Astrocyte (in vitro differentiated cells and primary cell): Measurements from ENCODE around the gene FAM167B. TPM values are rescaled to one million over a fixed set of nuclear protein-coding genes. Genes with fewer than 3 reads are reported as not detected.
A peak's percentile ranks its signal among the peaks of the same experiment; 100 is the strongest.

Experiments
- DNase-seq: peaks from one replicate; pipeline ENCODE4 v3.0.0-alpha.2; 2010; ENCODE audit warnings: low read depth
- FAIRE-seq: peaks from 2 replicates; lab custom pipeline; 2011; peaks lifted over from hg19 to GRCh38; lab: Jason Lieb, UNC
- H2AFZ ChIP-seq: 2 replicates; pipeline ENCODE4 v1.6.0; 2012; ENCODE audit warnings: low read depth, low read length, inconsistent platforms
- H3K27ac ChIP-seq: 2 replicates; pipeline ENCODE4 v1.5.1; 2011; ENCODE audit warnings: low read depth, low read length, inconsistent platforms
- H3K27me3 ChIP-seq: 2 replicates; pipeline ENCODE4 v1.6.0; 2011; ENCODE audit warnings: low read length, inconsistent platforms; ENCODE audit not compliant: insufficient read depth
- H3K36me3 ChIP-seq: 2 replicates; pipeline ENCODE4 v1.5.1; 2011; ENCODE audit warnings: low read length, inconsistent platforms; ENCODE audit not compliant: insufficient read depth
- H3K4me1 ChIP-seq: 2 replicates; pipeline ENCODE4 v1.5.1; 2011; ENCODE audit warnings: low read length, inconsistent platforms; ENCODE audit not compliant: insufficient read depth
- H3K4me2 ChIP-seq: 2 replicates; pipeline ENCODE4 v1.6.0; 2012; ENCODE audit warnings: low read length, inconsistent platforms
- H3K4me3 ChIP-seq: 2 replicates; pipeline ENCODE4 v1.5.1; 2011; ENCODE audit warnings: low read depth, mild to moderate bottlenecking, low read length, inconsistent platforms; ENCODE audit not compliant: insufficient read depth
- H3K79me2 ChIP-seq: 2 replicates; pipeline ENCODE4 v1.6.0; 2012; ENCODE audit warnings: mild to moderate bottlenecking, low read length, inconsistent platforms; ENCODE audit not compliant: insufficient read depth
- H3K9ac ChIP-seq: 2 replicates; pipeline ENCODE4 v1.6.0; 2012; ENCODE audit warnings: mild to moderate bottlenecking, low read length, inconsistent platforms
- H3K9me3 ChIP-seq: 2 replicates; pipeline ENCODE4 v1.5.1; 2012; ENCODE audit warnings: low read depth, mild to moderate bottlenecking, low read length, inconsistent platforms; ENCODE audit not compliant: insufficient read depth
- H4K20me1 ChIP-seq: 2 replicates; pipeline ENCODE4 v1.6.0; 2012; ENCODE audit warnings: low read length, inconsistent platforms; ENCODE audit not compliant: insufficient read depth
- H3K27ac Mint-ChIP-seq: one replicate; pipeline ENCODE4 v1.8.0; 2021; ENCODE audit warnings: mild to moderate bottlenecking, mixed read lengths; ENCODE audit not compliant: unreplicated experiment
- H3K27me3 Mint-ChIP-seq: one replicate; pipeline ENCODE4 v1.8.0; 2021; ENCODE audit warnings: low read depth, mixed read lengths; ENCODE audit not compliant: unreplicated experiment
- H3K36me3 Mint-ChIP-seq: one replicate; pipeline ENCODE4 v1.8.0; 2021; ENCODE audit warnings: low read depth, mixed read lengths; ENCODE audit not compliant: unreplicated experiment
- H3K4me1 Mint-ChIP-seq: one replicate; pipeline ENCODE4 v1.8.0; 2021; ENCODE audit warnings: low read depth, mixed read lengths; ENCODE audit not compliant: unreplicated experiment
- H3K4me3 Mint-ChIP-seq: one replicate; pipeline ENCODE4 v1.8.0; 2021; ENCODE audit warnings: mild to moderate bottlenecking, moderate library complexity, mixed read lengths; ENCODE audit not compliant: unreplicated experiment
- H3K9me3 Mint-ChIP-seq: one replicate; pipeline ENCODE4 v1.8.0; 2021; ENCODE audit warnings: mild to moderate bottlenecking, mixed read lengths; ENCODE audit not compliant: unreplicated experiment
- EZH2 ChIP-seq: IDR thresholded peaks from 2 replicates; pipeline ENCODE4 v1.6.1; 2012; ENCODE audit warnings: mild to moderate bottlenecking, low read length, inconsistent platforms; ENCODE audit not compliant: insufficient read depth
- total RNA-seq: library from RNA; stranded (reverse); gene quantifications from 2 replicates; pipeline ENCODE4 v1.2.1, GENCODE V29; 2021
- TF ChIP-seq, protein P1 (sequence below): IDR thresholded peaks from 2 replicates; pipeline ENCODE4 v1.5.1; 2011; ENCODE audit warnings: low read depth, mild to moderate bottlenecking, inconsistent platforms, low read length, moderate library complexity; ENCODE audit not compliant: insufficient read depth

Gene FAM167B
- total RNA-seq, 1 donor from 2014 or later = 0.64 TPM

DNA sequence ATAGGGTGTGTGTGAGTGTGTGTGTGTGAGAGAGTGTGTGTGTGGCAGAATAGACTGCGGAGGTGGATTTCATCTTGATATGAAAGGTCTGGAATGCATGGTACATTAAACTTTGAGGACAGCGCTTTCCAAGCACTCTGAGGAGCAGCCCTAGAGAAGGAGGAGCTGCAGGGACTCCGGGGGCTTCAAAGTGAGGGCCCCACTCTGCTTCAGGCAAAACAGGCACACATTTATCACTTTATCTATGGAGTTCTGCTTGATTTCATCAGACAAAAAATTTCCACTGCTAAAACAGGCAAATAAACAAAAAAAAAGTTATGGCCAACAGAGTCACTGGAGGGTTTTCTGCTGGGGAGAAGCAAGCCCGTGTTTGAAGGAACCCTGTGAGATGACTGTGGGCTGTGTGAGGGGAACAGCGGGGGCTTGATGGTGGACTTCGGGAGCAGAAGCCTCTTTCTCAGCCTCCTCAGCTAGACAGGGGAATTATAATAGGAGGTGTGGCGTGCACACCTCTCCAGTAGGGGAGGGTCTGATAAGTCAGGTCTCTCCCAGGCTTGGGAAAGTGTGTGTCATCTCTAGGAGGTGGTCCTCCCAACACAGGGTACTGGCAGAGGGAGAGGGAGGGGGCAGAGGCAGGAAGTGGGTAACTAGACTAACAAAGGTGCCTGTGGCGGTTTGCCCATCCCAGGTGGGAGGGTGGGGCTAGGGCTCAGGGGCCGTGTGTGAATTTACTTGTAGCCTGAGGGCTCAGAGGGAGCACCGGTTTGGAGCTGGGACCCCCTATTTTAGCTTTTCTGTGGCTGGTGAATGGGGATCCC lies 26.6 kb downstream of the FAM167B start:
- no peak overlapping the region for H3K4me3 ChIP-seq
- no peak for TF ChIP-seq EZH2
- TF ChIP-seq, protein P1, sequence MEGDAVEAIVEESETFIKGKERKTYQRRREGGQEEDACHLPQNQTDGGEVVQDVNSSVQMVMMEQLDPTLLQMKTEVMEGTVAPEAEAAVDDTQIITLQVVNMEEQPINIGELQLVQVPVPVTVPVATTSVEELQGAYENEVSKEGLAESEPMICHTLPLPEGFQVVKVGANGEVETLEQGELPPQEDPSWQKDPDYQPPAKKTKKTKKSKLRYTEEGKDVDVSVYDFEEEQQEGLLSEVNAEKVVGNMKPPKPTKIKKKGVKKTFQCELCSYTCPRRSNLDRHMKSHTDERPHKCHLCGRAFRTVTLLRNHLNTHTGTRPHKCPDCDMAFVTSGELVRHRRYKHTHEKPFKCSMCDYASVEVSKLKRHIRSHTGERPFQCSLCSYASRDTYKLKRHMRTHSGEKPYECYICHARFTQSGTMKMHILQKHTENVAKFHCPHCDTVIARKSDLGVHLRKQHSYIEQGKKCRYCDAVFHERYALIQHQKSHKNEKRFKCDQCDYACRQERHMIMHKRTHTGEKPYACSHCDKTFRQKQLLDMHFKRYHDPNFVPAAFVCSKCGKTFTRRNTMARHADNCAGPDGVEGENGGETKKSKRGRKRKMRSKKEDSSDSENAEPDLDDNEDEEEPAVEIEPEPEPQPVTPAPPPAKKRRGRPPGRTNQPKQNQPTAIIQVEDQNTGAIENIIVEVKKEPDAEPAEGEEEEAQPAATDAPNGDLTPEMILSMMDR = no peak

DNA sequence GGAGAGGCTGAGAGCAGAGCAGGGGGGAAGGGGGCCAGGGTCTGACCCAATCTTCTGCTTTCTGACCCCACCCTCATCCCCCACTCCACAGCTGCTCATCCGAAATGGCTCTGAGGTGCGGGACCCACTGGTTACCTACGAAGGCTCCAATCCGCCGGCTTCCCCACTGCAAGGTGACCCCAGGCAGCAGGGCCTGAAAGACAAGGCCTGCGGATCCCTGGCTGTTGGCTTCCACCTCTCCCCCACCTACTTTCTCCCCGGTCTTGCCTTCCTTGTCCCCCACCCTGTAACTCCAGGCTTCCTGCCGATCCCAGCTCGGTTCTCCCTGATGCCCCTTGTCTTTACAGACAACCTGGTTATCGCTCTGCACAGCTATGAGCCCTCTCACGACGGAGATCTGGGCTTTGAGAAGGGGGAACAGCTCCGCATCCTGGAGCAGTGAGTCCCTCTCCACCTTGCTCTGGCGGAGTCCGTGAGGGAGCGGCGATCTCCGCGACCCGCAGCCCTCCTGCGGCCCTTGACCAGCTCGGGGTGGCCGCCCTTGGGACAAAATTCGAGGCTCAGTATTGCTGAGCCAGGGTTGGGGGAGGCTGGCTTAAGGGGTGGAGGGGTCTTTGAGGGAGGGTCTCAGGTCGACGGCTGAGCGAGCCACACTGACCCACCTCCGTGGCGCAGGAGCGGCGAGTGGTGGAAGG lies 27.8 kb downstream of the FAM167B start:
- Histone ChIP-seq H3K4me1 (no peaks in the 10 kb centered on the region), H2AFZ (peak overlapping the region; percentile 83)
- H3K36me3 Mint-ChIP-seq = peaks cover 2% of the 10 kb centered on the region

More for the DNA sequence above, 26.6 kb downstream of the FAM167B start:
- no peak overlapping the region for H3K9ac ChIP-seq
- Mint-ChIP-seq H3K4me3 (no peak overlapping the region), H3K4me1 (peaks cover 5% of the 10 kb centered on the region), H3K27me3 (peaks cover 19% of the 10 kb centered on the region), H3K27ac (no peak overlapping the region), H3K9me3 (peaks cover 2% of the 10 kb centered on the region), H3K36me3 (peaks cover 2% of the 10 kb centered on the region)
- no peak for FAIRE-seq
- H3K79me2 ChIP-seq = no peaks in the 10 kb centered on the region
- H3K4me1 ChIP-seq = no peaks in the 10 kb centered on the region
- H3K9me3 ChIP-seq = no peaks in the 10 kb centered on the region
- no peak overlapping the region for H3K4me2 ChIP-seq
- no peak for DNase-seq
- no peak overlapping the region for H3K27ac ChIP-seq
- peaks cover 32% of the 10 kb centered on the region for H3K27me3 ChIP-seq
- H2AFZ ChIP-seq = no peak overlapping the region
- H4K20me1 ChIP-seq = no peaks in the 10 kb centered on the region
- H3K36me3 ChIP-seq = no peaks in the 10 kb centered on the region

More for the DNA sequence above, 27.8 kb downstream of the FAM167B start:
- TF ChIP-seq, protein P1 = no peak
- no peak for TF ChIP-seq EZH2
- no peak overlapping the region for H3K4me3 Mint-ChIP-seq
- Histone ChIP-seq H3K9me3 (no peaks in the 10 kb centered on the region), H3K79me2 (no peaks in the 10 kb centered on the region), H4K20me1 (no peaks in the 10 kb centered on the region), H3K4me2 (peak overlapping the region; percentile 41), H3K9ac (no peak overlapping the region), H3K4me3 (no peak overlapping the region), H3K36me3 (no peaks in the 10 kb centered on the region), H3K27me3 (peaks cover 32% of the 10 kb centered on the region), H3K27ac (no peak overlapping the region)
- H3K27ac Mint-ChIP-seq = no peak overlapping the region
- DNase-seq (no peak), FAIRE-seq (no peak)
- H3K27me3 Mint-ChIP-seq = peaks cover 23% of the 10 kb centered on the region
- H3K9me3 Mint-ChIP-seq = peaks cover 2% of the 10 kb centered on the region
- H3K4me1 Mint-ChIP-seq = peaks cover 5% of the 10 kb centered on the region
